VCaP (cell line): ENCODE results near the gene ARID2.
A peak's percentile ranks its signal among the peaks of the same experiment; 100 is the strongest.

Experiments
- H3K27ac ChIP-seq: fragments of 450-650 bp; 2 replicates; pipeline ENCODE4 v1.5.1; 2017
- TF ChIP-seq, protein P1 (sequence below): fragments of 450-650 bp; conservative IDR thresholded peaks from 2 replicates; pipeline ENCODE4 v1.5.1; 2017; ENCODE audit warnings: mild to moderate bottlenecking, moderate library complexity

The ARID2 gene

DNA sequence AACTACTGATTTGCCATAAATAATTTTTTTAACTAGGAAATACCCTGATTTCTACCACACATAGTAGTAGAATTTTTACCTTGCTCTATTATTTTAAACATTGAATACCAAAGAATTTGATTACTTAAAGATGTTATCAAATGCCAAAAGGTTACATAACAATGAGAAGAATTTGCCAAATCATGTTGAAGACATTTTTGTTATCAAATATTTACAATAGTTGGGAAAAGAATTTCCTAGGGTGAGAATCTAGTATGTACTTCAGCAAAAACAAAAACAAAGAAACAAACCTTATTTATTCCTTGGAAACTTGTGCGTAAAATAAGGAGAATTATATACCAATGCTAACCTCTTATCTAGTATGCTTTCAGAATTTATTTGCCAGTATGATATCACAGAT lies 153.7 kb downstream of the ARID2 start:
- TF ChIP-seq, protein P1, sequence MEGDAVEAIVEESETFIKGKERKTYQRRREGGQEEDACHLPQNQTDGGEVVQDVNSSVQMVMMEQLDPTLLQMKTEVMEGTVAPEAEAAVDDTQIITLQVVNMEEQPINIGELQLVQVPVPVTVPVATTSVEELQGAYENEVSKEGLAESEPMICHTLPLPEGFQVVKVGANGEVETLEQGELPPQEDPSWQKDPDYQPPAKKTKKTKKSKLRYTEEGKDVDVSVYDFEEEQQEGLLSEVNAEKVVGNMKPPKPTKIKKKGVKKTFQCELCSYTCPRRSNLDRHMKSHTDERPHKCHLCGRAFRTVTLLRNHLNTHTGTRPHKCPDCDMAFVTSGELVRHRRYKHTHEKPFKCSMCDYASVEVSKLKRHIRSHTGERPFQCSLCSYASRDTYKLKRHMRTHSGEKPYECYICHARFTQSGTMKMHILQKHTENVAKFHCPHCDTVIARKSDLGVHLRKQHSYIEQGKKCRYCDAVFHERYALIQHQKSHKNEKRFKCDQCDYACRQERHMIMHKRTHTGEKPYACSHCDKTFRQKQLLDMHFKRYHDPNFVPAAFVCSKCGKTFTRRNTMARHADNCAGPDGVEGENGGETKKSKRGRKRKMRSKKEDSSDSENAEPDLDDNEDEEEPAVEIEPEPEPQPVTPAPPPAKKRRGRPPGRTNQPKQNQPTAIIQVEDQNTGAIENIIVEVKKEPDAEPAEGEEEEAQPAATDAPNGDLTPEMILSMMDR: no peak
- no peak overlapping the region for H3K27ac ChIP-seq

DNA sequence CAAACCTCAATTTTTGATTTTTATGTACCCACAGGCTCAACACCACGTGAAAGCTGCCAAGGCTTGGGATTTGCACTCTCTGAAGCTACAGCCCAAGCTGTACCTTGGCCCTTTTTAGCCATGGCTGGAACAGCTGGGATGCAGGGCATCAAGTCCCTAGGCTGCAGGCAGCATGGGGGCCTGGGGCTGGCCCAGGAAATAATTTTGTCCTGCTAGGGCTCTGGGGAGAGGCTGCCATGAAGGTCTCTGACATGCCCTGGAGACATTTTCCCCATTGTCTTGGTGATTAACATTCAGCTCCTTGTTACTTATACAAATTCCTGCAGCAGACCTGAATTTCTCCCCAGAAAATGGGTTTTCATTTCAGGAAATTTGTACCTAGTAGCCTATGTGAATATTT lies 157.2 kb downstream of the ARID2 start:
- H3K27ac ChIP-seq: no peak overlapping the region
- TF ChIP-seq, protein P1: no peak

DNA sequence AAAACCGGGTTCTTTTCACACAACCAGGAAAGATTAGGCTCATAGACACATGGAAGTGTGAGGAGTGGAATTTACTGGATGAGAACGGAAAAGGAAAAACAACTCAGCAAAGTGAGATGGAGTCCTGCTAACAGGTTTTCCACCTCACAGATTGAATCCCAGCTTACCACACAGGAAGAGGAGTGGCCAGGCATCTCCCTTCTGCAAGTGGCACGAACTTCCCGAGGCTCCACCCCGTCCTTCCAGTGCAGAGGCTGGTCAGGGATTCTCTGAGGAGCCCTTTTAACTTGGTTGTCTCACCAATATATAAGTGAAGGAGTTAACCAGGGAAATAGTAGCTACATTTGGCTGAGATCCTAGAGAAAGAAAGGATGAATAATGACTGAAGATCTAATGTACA lies 158.0 kb downstream of the ARID2 start:
- TF ChIP-seq, protein P1: no peak
- no peak overlapping the region for H3K27ac ChIP-seq

DNA sequence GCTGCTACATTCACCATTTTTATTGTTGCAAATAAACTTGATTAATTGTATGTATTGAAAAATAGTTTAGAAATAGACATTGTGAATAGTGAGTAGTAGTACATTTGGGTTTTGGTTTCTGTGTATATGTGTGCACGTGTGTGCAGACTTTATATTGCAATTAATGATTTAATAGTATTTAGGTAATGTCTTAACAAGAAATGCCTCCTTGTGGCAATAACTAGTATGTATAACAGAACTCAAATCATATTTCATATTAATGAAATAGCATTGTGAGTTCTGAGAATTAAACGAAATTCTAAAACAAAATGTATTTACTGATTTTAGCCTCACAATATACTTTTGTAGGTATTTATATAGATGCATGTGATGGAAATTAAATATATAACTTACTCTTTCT lies 160.8 kb downstream of the ARID2 start:
- H3K27ac ChIP-seq: no peak overlapping the region
- TF ChIP-seq, protein P1: peak; percentile 48

DNA sequence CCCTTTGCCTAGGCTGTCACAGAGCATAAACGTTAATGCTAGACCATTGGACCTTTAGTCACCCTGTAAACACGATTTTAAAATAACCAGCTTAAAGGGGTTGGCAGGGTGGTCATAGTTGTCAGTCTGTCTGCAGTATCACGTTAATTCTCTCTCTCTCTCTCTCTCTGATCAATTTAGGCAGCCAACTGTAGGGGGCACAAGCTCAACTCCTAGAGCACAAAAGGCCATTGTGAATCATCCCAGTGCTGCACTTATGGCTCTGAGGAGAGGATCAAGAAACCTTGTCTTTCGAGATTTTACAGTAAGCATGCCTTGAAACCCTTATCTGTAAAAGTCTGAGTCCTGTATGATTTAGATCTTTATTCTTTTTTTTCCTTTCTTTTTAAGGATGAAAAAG lies 163.7 kb downstream of the ARID2 start:
- TF ChIP-seq, protein P1: no peak
- no peak overlapping the region for H3K27ac ChIP-seq

DNA sequence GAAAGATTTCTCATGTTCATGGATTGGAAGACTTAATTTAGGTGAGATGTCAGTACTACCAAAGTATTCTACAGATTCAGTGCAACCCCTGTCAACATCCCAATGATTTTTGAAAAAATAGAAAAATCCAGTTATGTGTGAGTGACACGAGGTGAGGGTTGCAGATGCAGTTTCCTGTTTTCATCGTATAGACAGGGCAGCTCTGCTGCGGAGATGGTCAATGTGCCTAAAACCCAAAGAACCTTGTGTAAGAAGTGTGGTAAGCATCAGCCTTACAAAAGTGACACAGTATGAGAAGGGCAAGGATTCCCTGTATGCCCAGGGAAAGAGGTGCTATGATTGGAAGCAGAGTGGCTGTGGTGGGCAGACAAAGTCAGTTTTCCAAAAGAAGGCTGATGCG lies 166.5 kb downstream of the ARID2 start:
- TF ChIP-seq, protein P1: no peak
- H3K27ac ChIP-seq: no peak overlapping the region

DNA sequence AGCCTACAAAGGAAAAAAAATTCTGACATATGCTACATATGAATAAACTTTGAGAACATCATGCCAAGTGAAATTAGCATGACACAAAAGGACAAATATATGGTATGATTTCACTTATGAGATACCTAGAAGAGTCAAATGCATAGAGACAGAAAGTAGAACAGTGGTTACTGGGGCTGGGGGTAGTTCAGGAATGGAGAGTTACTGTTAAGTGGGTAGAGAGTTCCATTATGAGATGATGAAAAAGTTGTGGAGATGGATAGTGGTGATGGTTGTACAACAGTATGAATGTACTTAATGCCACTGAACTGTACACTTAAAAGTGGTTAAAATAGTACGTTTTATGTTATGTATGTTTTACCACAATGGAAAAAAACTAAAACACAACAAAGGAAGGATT lies 168.6 kb downstream of the ARID2 start:
- TF ChIP-seq, protein P1: no peak
- no peak overlapping the region for H3K27ac ChIP-seq

DNA sequence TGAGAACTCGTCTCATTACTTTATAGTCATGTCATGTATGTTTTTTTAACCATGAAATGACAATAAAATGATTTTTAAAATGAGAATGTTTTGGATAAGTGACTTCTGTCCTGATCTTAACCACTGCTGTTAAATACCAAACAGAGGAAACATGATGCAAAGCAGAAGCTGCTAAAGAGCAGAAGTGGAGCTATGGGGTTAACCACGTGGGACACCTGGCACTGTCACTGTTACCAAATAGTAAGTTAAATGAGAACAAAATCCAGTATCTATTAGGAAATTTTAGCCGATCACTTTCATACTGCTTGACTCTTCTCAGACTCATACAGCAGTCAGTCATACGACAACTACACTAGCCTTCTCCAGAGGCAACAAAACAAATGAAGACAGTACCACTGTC lies 178.4 kb downstream of the ARID2 start:
- no peak overlapping the region for H3K27ac ChIP-seq
- TF ChIP-seq, protein P1: no peak
